Measurements from ENCODE around the gene COG5. TPM values are rescaled to one million over a fixed set of nuclear protein-coding genes. Genes with fewer than 3 reads are reported as not detected.

Gene COG5
- total and polyA plus RNA-seq, 9 of the 15 experiments (the other 6 are each of a cell fraction or from before 2014, with no cell fraction given) = 15.3 to 75.1 (median 56.4) TPM

GRCh38 chr7:107201795-107202450, 361.8 kb downstream of the COG5 start (continued):
- TF ChIP-seq REST (IDR thresholded peaks at IDR 0.05; ENCODE audit: borderline replicate concordance) = peak; percentile 77
- no peak for TF ChIP-seq REST (CRISPR knock-in tag; IDR thresholded peaks at IDR 0.05; ENCODE audit: low read depth)
- TF ChIP-seq ARID4B (CRISPR knock-in tag; IDR thresholded peaks at IDR 0.05) = no peak
- no peak for TF ChIP-seq AFF1 (IDR thresholded peaks at IDR 0.05; ENCODE audit: low read depth in 1 of 2, partially characterized antibody in 2 of 2)
- no peak for TF ChIP-seq NR2C2 (CRISPR knock-in tag; IDR thresholded peaks at IDR 0.05)
- TF ChIP-seq NR2C2 (tag; IDR thresholded peaks at IDR 0.05) = no peak
- TF ChIP-seq DNMT1 (IDR thresholded peaks at IDR 0.05) = no peak
- TF ChIP-seq COPS2 (conservative IDR thresholded peaks at IDR 0.05) = no peak
- no peak for TF ChIP-seq CHD2 (IDR thresholded peaks at IDR 0.05; ENCODE audit: low read depth, low read length)
- TF ChIP-seq SIN3B (IDR thresholded peaks at IDR 0.05; ENCODE audit: low read depth) = no peak
